RWPE1 (cell line): ENCODE results near the gene PDE11A.
A peak's percentile ranks its signal among the peaks of the same experiment; 100 is the strongest.

ENCODE experiments used
- CTCF ChIA-PET: fragments of 350-600 bp; sonication (Branson Sonifier 250); formaldehyde crosslinking; extraction: SDS; loops from one replicate; lab custom pipeline; 2021; lab: Yijun Ruan, JAX
- POLR2A ChIA-PET: fragments of 400-600 bp; formaldehyde crosslinking; extraction: SDS; loops from one replicate; lab custom pipeline; 2020; ENCODE audit warnings: antibody characterized with exemption; ENCODE audit not compliant: low non-redundant PET; lab: Yijun Ruan, JAX
- DNase-seq: peaks from one replicate; pipeline ENCODE4 v3.0.0; 2012; ENCODE audit warnings: low spot score
- H3K27ac ChIP-seq: fragments of 450-650 bp; 2 replicates; pipeline ENCODE4 v1.5.1; 2017
- CTCF ChIP-seq: fragments of 450-650 bp; conservative IDR thresholded peaks from 2 replicates; pipeline ENCODE4 v1.5.1; 2017; ENCODE audit warnings: low read depth, mild to moderate bottlenecking

PDE11A gene

GRCh38 chr2:177763531-177764265 is 308.9 kb downstream of the PDE11A start:
- peak; percentile 76 for TF ChIP-seq CTCF
- CTCF ChIA-PET = interaction anchor here (0.6 to 1.3 kb wide), 6 partner anchors 12 to 1762 kb away, joined by 3 to 5 read pairs (median 4); partner anchors contain the start of gene PDE11A
- DNase-seq = peak; percentile 58
- POLR2A ChIA-PET = no interaction called here
- no peak overlapping the region for H3K27ac ChIP-seq

GRCh38 chr2:177759443-177759842 is 313.1 kb downstream of the PDE11A start:
- POLR2A ChIA-PET = no interaction called here
- no peak for TF ChIP-seq CTCF
- CTCF ChIA-PET = interaction anchor here (0.6 to 0.9 kb wide), 5 partner anchors 52 to 672 kb away, joined by 3 to 4 read pairs (median 3); no protein-coding TSS in a partner anchor
- DNase-seq = no peak
- no peak overlapping the region for H3K27ac ChIP-seq

GRCh38 chr2:177758591-177759371 is 313.8 kb downstream of the PDE11A start:
- peak; percentile 14 for DNase-seq
- ChIA-PET CTCF (interaction anchor here (0.5 to 0.9 kb wide), 8 partner anchors 51 to 1659 kb away, joined by 3 to 5 read pairs (median 3); partner anchors contain the start of gene HOXD12), POLR2A (no interaction called here)
- TF ChIP-seq CTCF = peak; percentile 18; the same call in 1 of the 2 replicates
- H3K27ac ChIP-seq = no peak overlapping the region

- POLR2A ChIA-PET = no interaction called here
- CTCF ChIA-PET = no interaction called here
- H3K27ac ChIP-seq = no peak overlapping the region
- TF ChIP-seq CTCF = no peak
- no peak for DNase-seq
Measured at GRCh38 chr2:177756336-177756735, 316.2 kb downstream of the PDE11A start.

- no peak overlapping the region for H3K27ac ChIP-seq
- ChIA-PET POLR2A (no interaction called here), CTCF (interaction anchor here (0.7 kb wide), 1 partner anchor 36 kb away, joined by 3 read pairs; no protein-coding TSS in a partner anchor)
- TF ChIP-seq CTCF = no peak
- DNase-seq = no peak
Measured at GRCh38 chr2:177754492-177754873, 318.1 kb downstream of the PDE11A start.
